HepG2 (cell line): ENCODE data around the gene PPP2R1B. TPM values are rescaled to one million over a fixed set of nuclear protein-coding genes. Genes with fewer than 3 reads are reported as not detected.
A peak's percentile ranks its signal among the peaks of the same experiment; 100 is the strongest.

Experiments
- EP300 ChIP-seq, 3 experiments: sonication (generic) in 1 of 3; formaldehyde crosslinking in 1 of 3; IDR thresholded peaks; 2 replicates each; pipeline versions ENCODE4 v1.5.1 to v1.6.1; 2011 to 2020; ENCODE audit warnings: low read depth in 2 of 3, low read length in 2 of 3, borderline replicate concordance in 1 of 3, improper control_type of control experiment in 1 of 3, mild to moderate bottlenecking in 1 of 3, missing genetic modification reagents in 1 of 3, moderate library complexity in 1 of 3
- FOXP1 ChIP-seq, 2 experiments: fragments of 450-650 bp in 1 of 2; IDR thresholded peaks; 2 replicates each; pipeline ENCODE4 v1.6.1; 2017 to 2018; ENCODE audit warnings: antibody characterized with exemption in 1 of 2
- GPN1 ChIP-seq: sonication (generic); formaldehyde crosslinking; IDR thresholded peaks from 2 replicates; pipeline ENCODE4 v1.5.1; 2020; ENCODE audit warnings: missing genetic modification reagents, borderline replicate concordance
- HMGA1 ChIP-seq: sonication (generic); formaldehyde crosslinking; conservative IDR thresholded peaks from 2 replicates; pipeline ENCODE4 v1.4.0; 2020; ENCODE audit warnings: missing genetic modification reagents
- NFE2L1 ChIP-seq: sonication (generic); formaldehyde crosslinking; IDR thresholded peaks from 2 replicates; pipeline ENCODE4 v1.4.0; 2020; ENCODE audit warnings: missing genetic modification reagents, mild to moderate bottlenecking, borderline replicate concordance
- PHB2 ChIP-seq: fragments of 450-650 bp; IDR thresholded peaks from 2 replicates; pipeline ENCODE4 v1.6.1; 2018; ENCODE audit not compliant: partially characterized antibody
- TCF12 ChIP-seq, 2 experiments: fragments of 450-650 bp in 1 of 2; sonication (generic) in 1 of 2; formaldehyde crosslinking in 1 of 2; IDR thresholded peaks; 2 replicates each; pipeline versions ENCODE4 v1.6.1 to v1.8.0; 2017 to 2022; ENCODE audit warnings: antibody characterized with exemption in 1 of 2, mild to moderate bottlenecking in 1 of 2, missing genetic modification reagents in 1 of 2, moderate library complexity in 1 of 2
- YY1 ChIP-seq: IDR thresholded peaks from 2 replicates; pipeline ENCODE4 v1.6.1; 2011; ENCODE audit warnings: low read length, low read depth, moderate library complexity, mild to moderate bottlenecking; ENCODE audit not compliant: insufficient read depth, insufficient replicate concordance
- ZFP36L1 ChIP-seq: sonication (generic); formaldehyde crosslinking; IDR thresholded peaks from 2 replicates; pipeline ENCODE4 v1.8.0; 2022; ENCODE audit warnings: mild to moderate bottlenecking, missing genetic modification reagents, moderate library complexity
- ZFP62 ChIP-seq: sonication (generic); formaldehyde crosslinking; IDR thresholded peaks from 2 replicates; pipeline ENCODE4 v1.4.0; 2020; ENCODE audit warnings: missing genetic modification reagents
- ZNF230 ChIP-seq: sonication (generic); formaldehyde crosslinking; IDR thresholded peaks from 2 replicates; pipeline ENCODE4 v1.4.0; 2020; ENCODE audit warnings: mild to moderate bottlenecking, missing genetic modification reagents
- ZNF552 ChIP-seq: sonication (generic); formaldehyde crosslinking; IDR thresholded peaks from 2 replicates; pipeline ENCODE4 v1.9.0; 2022; ENCODE audit warnings: missing genetic modification reagents, mild to moderate bottlenecking, borderline replicate concordance
- polyA plus RNA-seq, 8 experiments: library from polyadenylated mRNA; depleted of rRNA in 3 of 8; stranded (reverse) in 7 of 8; unstranded in 1 of 8; fragments of >200 nt; fragmentation: Illumina TruSeq in 4 of 8; extraction: Trizol in 4 of 8; gene quantifications; 2 replicates each; pipeline versions ENCODE4 v1.2.1 to v1.2.3, GENCODE V29; 2011 to 2016; ENCODE audit warnings: low read depth in 4 of 8, missing spikeins in 1 of 8, mixed read lengths in 1 of 8; ENCODE audit not compliant: insufficient read depth in 1 of 8
- total RNA-seq, 5 experiments: library from RNA; depleted of rRNA; stranded (reverse); fragments of >200 nt; fragmentation: Illumina TruSeq; extraction: Trizol; gene quantifications; 2 replicates each; pipeline ENCODE4 v1.2.3, GENCODE V29; 2016; ENCODE audit warnings: low read depth in 1 of 5
- TF ChIP-seq, protein P1 (sequence below): sonication (generic); formaldehyde crosslinking; IDR thresholded peaks from 2 replicates; pipeline ENCODE4 v1.5.0; 2020; ENCODE audit warnings: mild to moderate bottlenecking, missing genetic modification reagents
- TF ChIP-seq, protein P2 (sequence below): IDR thresholded peaks from 2 replicates; pipeline ENCODE4 v1.6.1; 2016; ENCODE audit warnings: missing genetic modification reagents, missing compliant biosample characterization
- TF ChIP-seq, protein P3 (sequence below), 2 experiments: sonication (generic) in 1 of 2; formaldehyde crosslinking in 1 of 2; IDR thresholded peaks; 2 replicates each; pipeline versions ENCODE4 v1.4.0 to v1.6.1; 2018 to 2020; ENCODE audit warnings: missing genetic modification reagents in 2 of 2, borderline replicate concordance in 1 of 2, low read depth in 1 of 2, mild to moderate bottlenecking in 1 of 2, missing biosample characterization in 1 of 2
- TF ChIP-seq, protein P4 (sequence below): sonication (generic); formaldehyde crosslinking; IDR thresholded peaks from 2 replicates; pipeline ENCODE4 v1.4.0; 2020; ENCODE audit warnings: missing genetic modification reagents, low read depth, mild to moderate bottlenecking, borderline replicate concordance

Gene PPP2R1B
- total and polyA plus RNA-seq, 2 of the 13 experiments (the other 11 are each of a cell fraction or from before 2014, with no cell fraction given) = 22.1 to 56.8 TPM

DNA sequence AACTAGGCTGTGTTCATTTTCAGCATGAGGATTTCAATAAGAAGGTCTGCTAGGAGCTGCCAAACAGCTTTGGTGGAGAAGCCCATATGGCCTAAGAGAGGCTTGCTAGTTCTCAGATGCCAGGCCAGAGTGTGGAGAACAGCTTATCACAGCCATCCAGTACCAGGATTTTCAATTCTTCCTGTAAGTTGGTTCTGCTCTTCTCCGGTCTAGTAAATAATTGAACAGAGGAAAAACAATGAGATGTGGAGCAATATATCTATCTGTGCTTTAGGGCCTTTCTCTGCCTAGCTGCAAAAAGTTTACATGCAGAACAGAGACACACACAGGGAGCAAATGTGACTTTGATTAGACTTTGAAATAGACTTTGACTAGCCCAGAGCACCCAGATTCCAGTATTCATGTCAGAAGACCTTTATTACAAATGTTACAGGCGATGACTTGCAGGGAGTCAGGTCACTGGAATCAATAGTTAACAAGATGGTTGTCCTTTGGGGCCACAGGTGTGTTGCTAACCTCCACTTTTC lies 19.8 kb upstream of the PPP2R1B start (continued):
- TF ChIP-seq, protein P1, sequence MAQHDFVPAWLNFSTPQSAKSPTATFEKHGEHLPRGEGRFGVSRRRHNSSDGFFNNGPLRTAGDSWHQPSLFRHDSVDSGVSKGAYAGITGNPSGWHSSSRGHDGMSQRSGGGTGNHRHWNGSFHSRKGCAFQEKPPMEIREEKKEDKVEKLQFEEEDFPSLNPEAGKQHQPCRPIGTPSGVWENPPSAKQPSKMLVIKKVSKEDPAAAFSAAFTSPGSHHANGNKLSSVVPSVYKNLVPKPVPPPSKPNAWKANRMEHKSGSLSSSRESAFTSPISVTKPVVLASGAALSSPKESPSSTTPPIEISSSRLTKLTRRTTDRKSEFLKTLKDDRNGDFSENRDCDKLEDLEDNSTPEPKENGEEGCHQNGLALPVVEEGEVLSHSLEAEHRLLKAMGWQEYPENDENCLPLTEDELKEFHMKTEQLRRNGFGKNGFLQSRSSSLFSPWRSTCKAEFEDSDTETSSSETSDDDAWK = no peak
- TF ChIP-seq, protein P2, sequence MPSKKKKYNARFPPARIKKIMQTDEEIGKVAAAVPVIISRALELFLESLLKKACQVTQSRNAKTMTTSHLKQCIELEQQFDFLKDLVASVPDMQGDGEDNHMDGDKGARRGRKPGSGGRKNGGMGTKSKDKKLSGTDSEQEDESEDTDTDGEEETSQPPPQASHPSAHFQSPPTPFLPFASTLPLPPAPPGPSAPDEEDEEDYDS (CRISPR knock-in tag) = peak; percentile 67
- no peak for TF ChIP-seq YY1
- no peak for TF ChIP-seq ZNF552
- TF ChIP-seq, protein P3, sequence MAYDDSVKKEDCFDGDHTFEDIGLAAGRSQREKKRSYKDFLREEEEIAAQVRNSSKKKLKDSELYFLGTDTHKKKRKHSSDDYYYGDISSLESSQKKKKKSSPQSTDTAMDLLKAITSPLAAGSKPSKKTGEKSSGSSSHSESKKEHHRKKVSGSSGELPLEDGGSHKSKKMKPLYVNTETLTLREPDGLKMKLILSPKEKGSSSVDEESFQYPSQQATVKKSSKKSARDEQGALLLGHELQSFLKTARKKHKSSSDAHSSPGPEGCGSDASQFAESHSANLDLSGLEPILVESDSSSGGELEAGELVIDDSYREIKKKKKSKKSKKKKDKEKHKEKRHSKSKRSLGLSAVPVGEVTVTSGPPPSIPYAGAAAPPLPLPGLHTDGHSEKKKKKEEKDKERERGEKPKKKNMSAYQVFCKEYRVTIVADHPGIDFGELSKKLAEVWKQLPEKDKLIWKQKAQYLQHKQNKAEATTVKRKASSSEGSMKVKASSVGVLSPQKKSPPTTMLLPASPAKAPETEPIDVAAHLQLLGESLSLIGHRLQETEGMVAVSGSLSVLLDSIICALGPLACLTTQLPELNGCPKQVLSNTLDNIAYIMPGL (CRISPR knock-in tag; IDR thresholded peaks at IDR 0.05; ENCODE audit: borderline replicate concordance in 1 of 2, low read depth in 1 of 2) = no peak
- no peak for TF ChIP-seq TCF12 (IDR thresholded peaks at IDR 0.05)
- 0 out of 2 replicates have a peak, but pooled peaks have one; percentile 53 for TF ChIP-seq TCF12 (CRISPR knock-in tag; IDR thresholded peaks at IDR 0.05)
- no peak for TF ChIP-seq NFE2L1 (CRISPR knock-in tag)
- TF ChIP-seq, protein P4, sequence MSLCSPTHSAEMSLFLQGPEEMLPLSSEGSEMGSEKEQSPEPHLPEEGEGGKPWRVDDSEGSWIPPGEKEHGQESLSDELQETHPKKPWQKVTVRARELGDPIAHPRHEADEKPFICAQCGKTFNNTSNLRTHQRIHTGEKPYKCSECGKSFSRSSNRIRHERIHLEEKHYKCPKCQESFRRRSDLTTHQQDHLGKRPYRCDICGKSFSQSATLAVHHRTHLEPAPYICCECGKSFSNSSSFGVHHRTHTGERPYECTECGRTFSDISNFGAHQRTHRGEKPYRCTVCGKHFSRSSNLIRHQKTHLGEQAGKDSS (CRISPR knock-in tag) = no peak
- no peak for TF ChIP-seq FOXP1 (IDR thresholded peaks at IDR 0.05)
- 0 out of 2 replicates have a peak, but pooled peaks have one; percentile 32 for TF ChIP-seq FOXP1 (CRISPR knock-in tag; IDR thresholded peaks at IDR 0.05)
- TF ChIP-seq ZFP36L1 (CRISPR knock-in tag) = no peak
- peak in 1 of 2 experiments; percentile 19; a peak in 1 of 4 replicates for TF ChIP-seq EP300 (IDR thresholded peaks at IDR 0.05; ENCODE audit: low read depth in 2 of 2, low read length in 2 of 2)
- no peak for TF ChIP-seq EP300 (CRISPR knock-in tag; IDR thresholded peaks at IDR 0.05; ENCODE audit: borderline replicate concordance)
- no peak for TF ChIP-seq GPN1 (CRISPR knock-in tag)
- TF ChIP-seq HMGA1 (CRISPR knock-in tag) = no peak
- TF ChIP-seq ZFP62 (CRISPR knock-in tag) = no peak
- no peak for TF ChIP-seq PHB2
- TF ChIP-seq ZNF230 = no peak
